HG03045 (cell line): ENCODE measurements around the gene ADAM15.

ENCODE experiments used
- ATAC-seq: cut with Tn5 transposase; IDR thresholded peaks from one replicate; pipeline ENCODE4 v1.9.1; 2021; ENCODE audit warnings: mild to moderate bottlenecking, moderate library complexity; ENCODE audit not compliant: unreplicated experiment

The ADAM15 gene

DNA sequence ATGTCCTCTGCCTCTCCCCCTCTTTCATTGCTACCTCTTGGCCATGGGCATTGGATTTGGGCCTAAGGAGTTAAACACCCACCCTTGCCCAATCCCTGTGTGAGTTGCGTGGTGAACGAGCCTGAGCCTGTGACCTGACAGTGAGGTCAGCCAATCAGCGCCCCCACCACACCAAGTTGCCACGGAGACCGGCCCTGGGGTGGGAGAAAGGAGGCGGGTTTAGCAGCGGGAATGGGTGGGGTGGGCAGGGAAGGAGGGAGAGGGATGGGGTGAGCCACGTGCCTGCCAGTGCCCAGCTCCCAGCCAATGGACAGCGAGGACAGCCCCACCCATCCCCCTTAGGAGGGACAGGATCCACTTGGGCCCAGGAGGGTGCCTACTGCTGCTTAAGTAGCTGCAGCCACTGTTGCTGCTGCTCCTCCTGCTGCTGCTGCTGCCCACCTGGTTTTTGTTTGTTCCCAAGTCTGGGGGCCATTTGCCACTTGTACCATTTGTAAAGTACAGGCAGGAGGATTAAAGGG lies 39.0 kb upstream of the ADAM15 start:
- ATAC-seq: no peak

GRCh38 chr1:155012776-155013602 lies 38.1 kb upstream of the ADAM15 start:
- no peak for ATAC-seq

GRCh38 chr1:155013632-155014031 lies 37.5 kb upstream of the ADAM15 start:
- no peak for ATAC-seq

GRCh38 chr1:155014709-155015508 lies 36.2 kb upstream of the ADAM15 start:
- no peak for ATAC-seq

DNA sequence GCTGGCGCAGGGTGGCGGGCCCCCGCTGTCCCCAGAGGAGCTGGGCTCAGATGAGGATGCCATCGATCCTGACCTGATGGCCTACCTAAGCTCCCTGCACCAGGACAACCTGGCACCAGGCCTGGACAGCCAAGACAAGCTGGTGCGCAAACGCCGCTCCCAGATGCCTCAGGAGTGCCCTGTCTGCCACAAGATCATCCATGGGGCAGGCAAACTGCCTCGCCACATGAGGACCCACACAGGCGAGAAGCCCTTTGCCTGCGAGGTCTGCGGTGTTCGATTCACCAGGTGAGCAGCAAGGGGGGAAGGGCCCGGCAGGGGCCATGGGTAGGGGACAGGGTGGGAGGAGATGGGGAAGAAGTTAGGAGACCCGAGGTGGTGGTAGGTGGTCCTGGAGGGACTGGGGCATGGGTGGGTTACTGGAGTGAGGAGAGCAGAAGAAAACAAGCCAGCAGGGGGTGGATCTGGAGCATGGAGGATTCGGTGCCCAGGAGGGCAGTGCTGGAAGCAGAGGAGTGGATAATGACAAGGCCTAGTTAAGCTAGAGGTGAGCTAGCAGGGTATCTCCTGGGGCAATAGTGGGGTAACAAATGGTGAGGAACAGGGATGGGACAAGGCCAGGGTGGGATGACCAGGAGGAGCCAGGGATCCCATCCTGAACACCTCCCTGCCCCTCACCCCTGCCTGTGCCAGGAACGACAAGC lies 35.4 kb upstream of the ADAM15 start:
- no peak for ATAC-seq

- no peak for ATAC-seq
These were observed 34.8 kb upstream of the ADAM15 start for GRCh38 chr1:155016231-155016831.

GRCh38 chr1:155017041-155017945 lies 33.8 kb upstream of the ADAM15 start:
- peak; percentile 76 for ATAC-seq

DNA sequence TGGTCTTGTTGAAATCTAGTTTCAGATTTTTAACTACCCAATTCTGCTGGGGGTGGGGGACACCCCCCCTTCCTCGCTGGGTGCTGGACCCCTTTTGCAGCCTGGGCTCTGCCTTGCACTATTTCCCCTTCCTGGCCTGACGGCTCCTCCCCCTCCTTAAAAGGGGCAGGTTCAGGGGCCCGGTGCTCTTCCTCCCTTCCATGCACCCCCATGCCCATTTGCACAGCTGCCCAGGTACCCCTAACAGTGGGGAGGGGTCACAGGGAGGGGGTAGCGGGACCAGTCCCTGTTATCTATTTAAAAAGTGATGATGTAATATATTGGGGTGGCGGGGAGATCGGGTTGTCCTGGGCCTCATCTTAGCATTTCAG lies 33.2 kb upstream of the ADAM15 start:
- ATAC-seq: peak; percentile 17

GRCh38 chr1:155018617-155019348 lies 32.3 kb upstream of the ADAM15 start:
- no peak for ATAC-seq

DNA sequence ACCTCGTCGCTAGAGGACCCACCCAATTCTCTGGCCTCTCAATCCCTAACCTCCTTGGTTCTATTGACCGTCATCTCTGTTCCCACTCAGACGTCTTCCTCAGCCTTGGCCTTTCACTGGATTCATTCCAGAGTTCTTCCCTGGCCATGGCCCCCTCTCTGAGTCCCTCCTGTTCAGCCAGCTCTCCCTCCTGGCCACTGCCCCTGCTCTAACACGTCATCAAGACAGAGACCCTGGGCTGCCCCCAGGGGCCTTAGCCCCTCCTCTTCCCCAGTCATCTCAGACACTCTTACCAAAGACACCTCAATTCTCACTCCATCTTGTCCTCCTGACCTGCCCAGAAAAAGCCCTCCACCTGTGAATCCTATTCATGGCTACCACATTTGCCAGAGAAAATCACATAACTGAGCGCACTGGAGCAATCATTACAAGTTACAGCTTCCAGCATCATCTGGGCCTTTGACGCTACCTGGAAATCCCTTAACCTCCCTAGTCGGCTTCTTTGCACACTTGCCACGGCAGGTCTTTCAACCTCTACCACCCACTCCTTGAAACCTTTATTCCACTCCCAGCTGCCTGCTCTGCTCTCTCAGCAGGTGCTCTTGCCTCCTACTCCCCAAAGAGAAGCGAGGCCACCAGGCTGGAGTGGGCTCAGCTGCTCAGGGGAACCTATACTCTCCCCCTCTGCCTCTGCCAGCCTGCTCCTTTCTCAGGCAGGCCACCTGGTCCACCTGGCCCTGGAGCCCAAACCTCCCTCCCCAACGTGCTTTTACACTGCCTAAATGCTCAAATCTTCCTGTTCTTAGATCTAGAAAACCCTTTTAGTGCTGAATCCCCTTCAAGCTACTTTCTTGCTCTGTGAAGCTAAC lies 31.5 kb upstream of the ADAM15 start:
- ATAC-seq: no peak

DNA sequence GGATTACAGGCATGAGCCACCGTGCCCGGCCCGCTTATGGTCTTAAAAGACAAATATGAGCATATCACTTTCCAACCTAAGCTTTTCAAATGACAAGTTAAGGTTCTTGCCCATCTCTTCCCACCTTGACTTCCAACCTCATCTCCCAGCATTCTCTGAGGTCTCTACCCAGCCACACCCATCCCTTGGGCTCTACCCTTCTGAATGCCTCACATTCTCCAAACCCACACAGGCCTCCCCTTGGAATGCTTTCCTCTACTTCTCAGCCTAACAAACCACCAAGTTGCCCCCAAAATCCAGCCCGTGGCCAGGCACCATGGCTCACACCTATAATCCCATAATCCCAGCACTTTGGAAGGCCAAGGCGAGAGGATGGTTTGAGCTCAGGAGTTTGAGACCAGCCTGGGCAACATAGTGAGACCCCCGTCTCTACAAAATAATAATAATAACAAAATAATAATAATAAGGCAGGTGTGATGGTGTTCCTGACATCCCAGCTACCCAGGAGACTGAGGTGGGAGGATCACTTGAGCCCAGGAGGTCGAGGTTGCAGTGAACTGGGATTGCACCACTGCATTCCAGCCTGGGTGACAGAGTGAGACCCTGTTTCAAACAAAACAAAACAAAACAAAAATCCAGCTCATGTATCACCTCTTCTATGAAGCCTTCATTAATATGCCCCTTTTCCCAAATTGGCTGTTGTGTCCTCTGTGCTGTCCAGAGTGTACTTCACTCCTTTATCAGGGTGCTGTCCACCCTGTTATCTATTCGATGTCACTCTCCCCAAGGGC lies 28.8 kb upstream of the ADAM15 start:
- no peak for ATAC-seq

GRCh38 chr1:155022927-155023236 lies 28.2 kb upstream of the ADAM15 start:
- ATAC-seq: no peak

DNA sequence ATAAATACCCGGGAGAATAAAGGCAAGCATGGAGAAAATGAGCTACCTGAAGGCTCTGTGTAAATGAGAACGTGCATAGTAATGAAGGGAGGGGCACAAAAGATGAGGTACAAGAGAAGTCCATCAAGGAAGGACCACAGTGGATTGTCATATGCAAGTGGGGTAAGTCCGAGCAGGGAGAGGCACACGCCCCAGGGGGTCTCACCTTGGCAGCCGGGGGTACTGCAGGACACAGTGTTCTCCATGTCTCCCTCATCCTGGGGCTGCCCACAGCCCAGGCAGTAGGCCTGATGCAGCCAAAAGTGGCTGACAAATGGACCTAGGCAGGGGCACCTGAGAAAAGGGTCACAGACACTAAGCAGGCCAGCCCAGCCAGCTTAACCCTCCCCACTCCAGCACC lies 27.5 kb upstream of the ADAM15 start:
- ATAC-seq: no peak

- no peak for ATAC-seq
These were observed 26.8 kb upstream of the ADAM15 start for GRCh38 chr1:155024315-155024714.

DNA sequence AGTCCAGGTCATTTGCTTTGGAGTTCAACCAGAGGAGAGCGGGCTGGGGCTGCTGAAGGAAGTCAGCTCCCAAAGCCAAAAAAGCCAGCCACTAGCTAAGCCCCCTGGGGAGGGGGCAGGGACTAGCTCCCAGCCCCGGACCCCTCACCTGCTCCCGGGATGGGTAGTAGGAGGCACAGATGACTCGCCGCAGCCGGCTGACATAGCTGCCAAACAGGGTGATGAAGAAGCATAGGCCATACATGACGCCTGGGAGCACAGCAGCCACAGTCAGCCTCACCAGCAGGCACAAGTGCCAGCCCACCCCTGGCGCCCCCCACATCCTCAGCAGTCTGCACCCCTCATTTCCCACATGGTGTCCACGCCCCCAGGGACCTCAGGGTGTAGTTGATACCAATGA lies 25.0 kb upstream of the ADAM15 start:
- no peak for ATAC-seq

GRCh38 chr1:155026588-155026987 lies 24.5 kb upstream of the ADAM15 start:
- no peak for ATAC-seq

- no peak for ATAC-seq
These were observed 21.4 kb upstream of the ADAM15 start for GRCh38 chr1:155029513-155030242.
